ENCODE data around the gene PELI2.

GRCh38 chr14:56244138-56244789 lies 126.1 kb downstream of the PELI2 start:
- no peak for TF ChIP-seq POLR2A (IDR thresholded peaks at IDR 0.05; ENCODE audit: low read length)
- no peak for TF ChIP-seq GATA1 (IDR thresholded peaks at IDR 0.05; ENCODE audit: low read depth, low read length)
